Panc1 (cell line): Measurements from ENCODE around the gene CHCHD1. TPM values are rescaled to one million over a fixed set of nuclear protein-coding genes. Genes with fewer than 3 reads are reported as not detected.

Experiments
- ATAC-seq: fragments of 200-7000 bp; cut with Tn5 transposase; 2 replicates; pipeline ENCODE4 v1.9.1; 2020; ENCODE audit warnings: mild to moderate bottlenecking, moderate library complexity
- BruUV-seq: library from RNA; stranded (reverse); fragments of 400-500 nt; replicated peaks from 2 replicates; lab custom pipeline; 2021; lab: Mats Ljungman, UMichigan
- CTCF ChIA-PET: fragments of 300-600 bp; sonication (Branson Sonifier 250); formaldehyde crosslinking; loops from one replicate; lab custom pipeline; 2022; ENCODE audit warnings: antibody characterized with exemption; lab: Charles Lee
- POLR2A ChIA-PET: fragments of 300-600 bp; sonication (Branson Sonifier 250); formaldehyde crosslinking; loops from one replicate; lab custom pipeline; 2022; ENCODE audit warnings: antibody characterized with exemption; lab: Charles Lee
- DNase-seq: peaks from one replicate; pipeline ENCODE4 v3.0.0-alpha.2; 2010; ENCODE audit warnings: low read depth, low spot score
- H3K27ac ChIP-seq: 2 replicates; pipeline ENCODE4 v1.5.1; 2011; ENCODE audit warnings: mild to moderate bottlenecking, low read length, inconsistent platforms
- H3K27me3 ChIP-seq: fragments of 200-500 bp; sonication (Bioruptor generic); 2 replicates; pipeline ENCODE4 v1.6.0; 2014; ENCODE audit warnings: low read length, inconsistent platforms; ENCODE audit not compliant: control insufficient read depth, insufficient read depth
- H3K36me3 ChIP-seq: fragments of 200-500 bp; sonication (Bioruptor generic); 2 replicates; pipeline ENCODE4 v1.5.1; 2014; ENCODE audit warnings: inconsistent platforms, mild to moderate bottlenecking, low read length, moderate library complexity; ENCODE audit not compliant: control insufficient read depth, insufficient read depth
- H3K4me1 ChIP-seq: 2 replicates; pipeline ENCODE4 v1.5.1; 2011; ENCODE audit warnings: inconsistent platforms, mild to moderate bottlenecking, low read length, moderate library complexity; ENCODE audit not compliant: control insufficient read depth, insufficient read depth
- H3K4me3 ChIP-seq, 2 experiments: 2 replicates each; pipeline ENCODE4 v1.5.1; 2011 to 2012; ENCODE audit warnings: low read depth in 2 of 2, low read length in 2 of 2, mild to moderate bottlenecking in 2 of 2, inconsistent platforms in 1 of 2, moderate library complexity in 1 of 2
- H3K9me3 ChIP-seq: fragments of 200-500 bp; sonication (Bioruptor generic); 2 replicates; pipeline ENCODE4 v1.5.1; 2014; ENCODE audit warnings: low read depth, mild to moderate bottlenecking, inconsistent platforms, low read length, moderate library complexity; ENCODE audit not compliant: control insufficient read depth, insufficient read depth
- CTCF ChIP-seq: fragments of 450-650 bp; IDR thresholded peaks from 2 replicates; pipeline ENCODE4 v1.5.1; 2017; ENCODE audit warnings: mild to moderate bottlenecking
- POLR2AphosphoS5 ChIP-seq: IDR thresholded peaks from 2 replicates; pipeline ENCODE4 v1.6.1; 2012; ENCODE audit warnings: mild to moderate bottlenecking, low read depth, low read length, moderate library complexity
- REST ChIP-seq, 2 experiments: IDR thresholded peaks; 2 replicates each; pipeline ENCODE4 v1.6.1; 2011 to 2012; ENCODE audit warnings: low read depth in 2 of 2, control low read depth in 1 of 2, low read length in 1 of 2, mild to moderate bottlenecking in 1 of 2, moderate library complexity in 1 of 2; ENCODE audit not compliant: insufficient read depth in 1 of 2
- SIN3A ChIP-seq: IDR thresholded peaks from 2 replicates; pipeline ENCODE4 v1.6.1; 2012; ENCODE audit warnings: low read depth, mild to moderate bottlenecking, low read length, moderate library complexity, borderline replicate concordance; ENCODE audit not compliant: insufficient read depth
- TCF7L2 ChIP-seq: IDR thresholded peaks from 2 replicates; pipeline ENCODE4 v1.6.1; 2011; ENCODE audit warnings: mild to moderate bottlenecking, low read depth, low read length, inconsistent platforms
- in situ Hi-C: cut with HindIII; loops from 2 replicates; pipeline ENCODE4 v1.10.0; 2016; ENCODE audit warnings: low sequenced_read_pairs, low pct_unique_long_range_greater_than_20kb
- intact Hi-C: fragments of 100-400 bp; cut with micrococcal nuclease; formaldehyde crosslinking; loops from one replicate; pipeline ENCODE4 v1.10.0; 2022; ENCODE audit not compliant: unreplicated experiment
- total RNA-seq: library from RNA; stranded (reverse); gene quantifications from one replicate; pipeline ENCODE4 v1.2.1, GENCODE V29; 2021; ENCODE audit not compliant: unreplicated experiment

Gene CHCHD1
- total RNA-seq, 1 experiment from 2014 or later = 41.2 TPM

- DNase-seq (no peak), ATAC-seq (no peak)
- ChIA-PET CTCF (no interaction called here), POLR2A (interaction anchor here (0.6 kb wide), 1 partner anchor 23 kb away, joined by 3 read pairs; no protein-coding TSS in a partner anchor)
- intact Hi-C loops = no loop called here
- Histone ChIP-seq H3K27me3 (no peaks in the 10 kb centered on the region), H3K4me1 (0 out of 2 replicates have a peak, but pooled peaks cover 4% of the 10 kb centered on the region), H3K4me3 (no peak overlapping the region), H3K36me3 (peaks cover 9% of the 10 kb centered on the region), H3K9me3 (no peaks in the 10 kb centered on the region), H3K27ac (no peak overlapping the region)
- in situ Hi-C loops = no loop called here
- BruUV-seq = no TSS peak
- TF ChIP-seq POLR2AphosphoS5 = no peak
- TF ChIP-seq TCF7L2 = no peak
- TF ChIP-seq REST (IDR thresholded peaks at IDR 0.05; ENCODE audit: insufficient read depth in 1 of 2, low read depth in 2 of 2, low read length in 1 of 2) = no peak
- no peak for TF ChIP-seq SIN3A
Measured at GRCh38 chr10:73806176-73806950, 24.5 kb downstream of the CHCHD1 start.

- in situ Hi-C loops (no loop called here), intact Hi-C loops (no loop called here)
- TF ChIP-seq TCF7L2 (no peak), CTCF (no peak), SIN3A (no peak), POLR2AphosphoS5 (no peak), REST (IDR thresholded peaks at IDR 0.05; ENCODE audit: insufficient read depth in 1 of 2, low read depth in 2 of 2, low read length in 1 of 2) (no peak)
- CTCF ChIA-PET = no interaction called here
- Histone ChIP-seq H3K27me3 (no peaks in the 10 kb centered on the region), H3K4me1 (0 out of 2 replicates have a peak, but pooled peaks cover 7% of the 10 kb centered on the region), H3K9me3 (no peaks in the 10 kb centered on the region), H3K36me3 (peaks cover 4% of the 10 kb centered on the region; the same call in 1 of the 2 replicates), H3K27ac (no peak overlapping the region), H3K4me3 (no peak overlapping the region)
- POLR2A ChIA-PET = no interaction called here
- ATAC-seq (no peak), DNase-seq (no peak)
- BruUV-seq = no TSS peak
Measured at GRCh38 chr10:73807471-73807870, 25.6 kb downstream of the CHCHD1 start.
